ENCODE measurements around the gene POLD1.

DNA sequence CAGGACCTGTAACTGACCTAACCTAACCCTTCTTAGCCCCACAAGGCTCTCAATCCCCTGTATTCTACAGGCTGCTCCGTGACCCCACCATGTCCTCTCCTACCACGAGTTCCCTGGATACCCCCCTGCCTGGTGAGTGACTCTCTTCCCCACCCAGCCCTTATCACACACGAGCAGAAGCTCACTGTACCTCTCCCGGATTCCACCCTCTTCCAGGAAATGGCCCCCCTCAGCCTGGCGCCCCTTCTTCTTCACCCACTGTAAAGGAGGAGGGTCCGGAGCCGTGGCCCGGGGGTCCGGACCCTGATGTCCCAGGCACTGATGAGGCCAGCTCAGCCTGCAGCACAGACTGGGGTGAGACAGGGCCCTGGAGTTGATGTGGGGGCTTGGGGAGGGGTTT is 6.6 kb upstream of the POLD1 start:
- TF ChIP-seq, protein P1, sequence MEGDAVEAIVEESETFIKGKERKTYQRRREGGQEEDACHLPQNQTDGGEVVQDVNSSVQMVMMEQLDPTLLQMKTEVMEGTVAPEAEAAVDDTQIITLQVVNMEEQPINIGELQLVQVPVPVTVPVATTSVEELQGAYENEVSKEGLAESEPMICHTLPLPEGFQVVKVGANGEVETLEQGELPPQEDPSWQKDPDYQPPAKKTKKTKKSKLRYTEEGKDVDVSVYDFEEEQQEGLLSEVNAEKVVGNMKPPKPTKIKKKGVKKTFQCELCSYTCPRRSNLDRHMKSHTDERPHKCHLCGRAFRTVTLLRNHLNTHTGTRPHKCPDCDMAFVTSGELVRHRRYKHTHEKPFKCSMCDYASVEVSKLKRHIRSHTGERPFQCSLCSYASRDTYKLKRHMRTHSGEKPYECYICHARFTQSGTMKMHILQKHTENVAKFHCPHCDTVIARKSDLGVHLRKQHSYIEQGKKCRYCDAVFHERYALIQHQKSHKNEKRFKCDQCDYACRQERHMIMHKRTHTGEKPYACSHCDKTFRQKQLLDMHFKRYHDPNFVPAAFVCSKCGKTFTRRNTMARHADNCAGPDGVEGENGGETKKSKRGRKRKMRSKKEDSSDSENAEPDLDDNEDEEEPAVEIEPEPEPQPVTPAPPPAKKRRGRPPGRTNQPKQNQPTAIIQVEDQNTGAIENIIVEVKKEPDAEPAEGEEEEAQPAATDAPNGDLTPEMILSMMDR (IDR thresholded peaks at IDR 0.05): no peak
- TF ChIP-seq POLR2A (IDR thresholded peaks at IDR 0.05): no peak

All from esophagus squamous epithelium (tissue), 4 donors.